Fibroblast of lung (primary cell): ENCODE results near the gene SLC22A12. TPM values are rescaled to one million over a fixed set of nuclear protein-coding genes. Genes with fewer than 3 reads are reported as not detected.

Experiments used
- DNase-seq, 2 donors: peaks; one replicate each; pipeline versions ENCODE4 v3.0.0 to v3.0.0-alpha.2; 2010; ENCODE audit warnings: low read depth in 2 of 2
- H2AFZ ChIP-seq: 2 replicates; pipeline ENCODE4 v1.5.1; 2012; ENCODE audit warnings: low read length, control low read depth, inconsistent platforms
- H3K27ac ChIP-seq: 2 replicates; pipeline ENCODE4 v1.5.1; 2011; ENCODE audit warnings: low read length, control low read depth; ENCODE audit not compliant: insufficient read depth
- H3K27me3 ChIP-seq: 2 replicates; pipeline ENCODE4 v1.5.1; 2011; ENCODE audit warnings: mild to moderate bottlenecking, low read length; ENCODE audit not compliant: control insufficient read depth, insufficient read depth
- H3K36me3 ChIP-seq: 2 replicates; pipeline ENCODE4 v1.5.1; 2011; ENCODE audit warnings: low read length; ENCODE audit not compliant: control insufficient read depth, insufficient read depth
- H3K4me1 ChIP-seq: 2 replicates; pipeline ENCODE4 v1.5.1; 2011; ENCODE audit warnings: low read length; ENCODE audit not compliant: control insufficient read depth, insufficient read depth; ENCODE audit errors: extremely low read depth
- H3K4me2 ChIP-seq: 2 replicates; pipeline ENCODE4 v1.5.1; 2011; ENCODE audit warnings: low read length, control low read depth; ENCODE audit not compliant: insufficient read depth; ENCODE audit errors: extremely low read depth
- H3K4me3 ChIP-seq, 4 experiments: fragments of 200-600 bp in 1 of 4; sonication (generic) in 1 of 4; replicated peaks in 1 of 4; 2 replicates each; pipeline ENCODE4 v1.5.1; 2011 to 2016; ENCODE audit warnings: low read length in 4 of 4, low read depth in 3 of 4, mild to moderate bottlenecking in 3 of 4, control low read depth in 2 of 4, inconsistent platforms in 1 of 4, mixed read lengths in 1 of 4; ENCODE audit not compliant: insufficient read depth in 1 of 4; ENCODE audit errors: control extremely low read depth in 1 of 4
- H3K79me2 ChIP-seq: 2 replicates; pipeline ENCODE4 v1.5.1; 2012; ENCODE audit warnings: mild to moderate bottlenecking, low read length, inconsistent platforms; ENCODE audit not compliant: control insufficient read depth, insufficient read depth
- H3K9ac ChIP-seq: 2 replicates; pipeline ENCODE4 v1.5.1; 2011; ENCODE audit warnings: mild to moderate bottlenecking, low read length, control low read depth; ENCODE audit not compliant: insufficient read depth
- H3K9me3 ChIP-seq: 2 replicates; pipeline ENCODE4 v1.5.1; 2012; ENCODE audit warnings: low read depth, low read length; ENCODE audit not compliant: control insufficient read depth, insufficient read depth
- H4K20me1 ChIP-seq: 2 replicates; pipeline ENCODE4 v1.5.1; 2011; ENCODE audit warnings: low read length; ENCODE audit not compliant: control insufficient read depth, insufficient read depth; ENCODE audit errors: extremely low read depth
- CTCF ChIP-seq, 2 donors: IDR thresholded peaks in 1 of 2; conservative IDR thresholded peaks in 1 of 2; 1 replicate in 1 of 2; 2 replicates in 1 of 2; pipeline ENCODE4 v1.5.1; 2011 to 2012; ENCODE audit warnings: low read length in 2 of 2, control low read depth in 1 of 2, inconsistent platforms in 1 of 2, low read depth in 1 of 2, mild to moderate bottlenecking in 1 of 2
- EZH2 ChIP-seq: IDR thresholded peaks from 2 replicates; pipeline ENCODE4 v1.5.1; 2012; ENCODE audit warnings: low read length, control low read depth, mild to moderate bottlenecking; ENCODE audit errors: missing control alignments
- polyA plus RNA-seq, 2 donors: library from polyadenylated mRNA; depleted of rRNA in 1 of 2; stranded (reverse) in 1 of 2; unstranded in 1 of 2; fragments of >200 nt; gene quantifications; 2 replicates each; pipeline ENCODE4 v1.2.1, GENCODE V29; 2011 to 2012; ENCODE audit warnings: missing spikeins in 1 of 2
- total RNA-seq: library from RNA; depleted of rRNA; stranded (reverse); fragments of >200 nt; gene quantifications from 2 replicates; pipeline ENCODE4 v1.2.1, GENCODE V29; 2014

SLC22A12 gene
- total and polyA plus RNA-seq, 2 donors (not counting 1 experiment from before 2014, with no cell fraction given), result not detected

GRCh38 chr11:64609436-64610047, 18.5 kb downstream of the SLC22A12 start:
- Histone ChIP-seq H3K27me3 (peaks cover 4% of the 10 kb centered on the region), H3K79me2 (no peaks in the 10 kb centered on the region)

GRCh38 chr11:64610596-64610995, 19.6 kb downstream of the SLC22A12 start:
- H3K79me2 ChIP-seq, result no peaks in the 10 kb centered on the region
- H3K27me3 ChIP-seq, result peaks cover 4% of the 10 kb centered on the region
- no peaks in the 10 kb centered on the region for H3K36me3 ChIP-seq
- H3K4me1 ChIP-seq, result no peaks in the 10 kb centered on the region
- no peak overlapping the region for H2AFZ ChIP-seq
- no peaks in the 10 kb centered on the region for H3K9me3 ChIP-seq
- no peak overlapping the region for H3K4me2 ChIP-seq
- TF ChIP-seq CTCF (conservative IDR thresholded peaks at IDR 0.05 in 1 of 2, IDR thresholded peaks at IDR 0.05 in 1 of 2; ENCODE audit: low read depth in 1 of 2, low read length in 2 of 2) (no peak), EZH2 (no peak)
- no peak overlapping the region for H3K9ac ChIP-seq
- H3K4me3 ChIP-seq, result no peak overlapping the region
- H3K27ac ChIP-seq, result no peak overlapping the region
- DNase-seq, result no peak
- no peaks in the 10 kb centered on the region for H4K20me1 ChIP-seq

More at GRCh38 chr11:64609436-64610047, 18.5 kb downstream of the SLC22A12 start:
- Histone ChIP-seq H3K9me3 (no peaks in the 10 kb centered on the region), H2AFZ (no peak overlapping the region), H3K9ac (no peak overlapping the region), H3K27ac (no peak overlapping the region), H3K4me3 (no peak overlapping the region), H3K4me2 (no peak overlapping the region), H3K36me3 (no peaks in the 10 kb centered on the region), H3K4me1 (no peaks in the 10 kb centered on the region), H4K20me1 (no peaks in the 10 kb centered on the region)
- TF ChIP-seq EZH2, result no peak
- no peak for DNase-seq

- no peak for TF ChIP-seq CTCF (conservative IDR thresholded peaks at IDR 0.05 in 1 of 2, IDR thresholded peaks at IDR 0.05 in 1 of 2; ENCODE audit: low read depth in 1 of 2, low read length in 2 of 2)
- TF ChIP-seq EZH2, result no peak
- Histone ChIP-seq H3K4me1 (no peaks in the 10 kb centered on the region), H2AFZ (no peak overlapping the region), H3K9ac (no peak overlapping the region), H3K4me2 (no peak overlapping the region), H3K27me3 (peaks cover 4% of the 10 kb centered on the region), H3K9me3 (no peaks in the 10 kb centered on the region), H3K4me3 (no peak overlapping the region), H4K20me1 (no peaks in the 10 kb centered on the region), H3K27ac (no peak overlapping the region), H3K79me2 (no peaks in the 10 kb centered on the region), H3K36me3 (no peaks in the 10 kb centered on the region)
- no peak for DNase-seq
Observed at GRCh38 chr11:64611176-64611575, 20.2 kb downstream of the SLC22A12 start.
